GM12864 (cell line): ENCODE results near the gene FRMPD1.

Experiments
- DNase-seq: peaks from one replicate; pipeline ENCODE4 v3.0.0-alpha.2; 2011; ENCODE audit warnings: low read depth
- H3K4me3 ChIP-seq: 2 replicates; pipeline ENCODE4 v1.5.1; 2011; ENCODE audit warnings: mild to moderate bottlenecking, low read depth, low read length, control low read depth
- CTCF ChIP-seq: IDR thresholded peaks from 2 replicates; pipeline ENCODE4 v1.5.1; 2011; ENCODE audit warnings: low read depth, mild to moderate bottlenecking, moderate library complexity, low read length, control low read depth, inconsistent platforms; ENCODE audit errors: missing control alignments

Gene FRMPD1

GRCh38 chr9:37611014-37611413, 39.7 kb upstream of the FRMPD1 start:
- no peak overlapping the region for H3K4me3 ChIP-seq
- no peak for TF ChIP-seq CTCF
- no peak for DNase-seq

- no peak overlapping the region for H3K4me3 ChIP-seq
- no peak for DNase-seq
- no peak for TF ChIP-seq CTCF
These were observed 38.8 kb upstream of the FRMPD1 start for GRCh38 chr9:37611961-37612360.

GRCh38 chr9:37617161-37617560, 33.6 kb upstream of the FRMPD1 start:
- DNase-seq, result no peak
- TF ChIP-seq CTCF, result no peak
- H3K4me3 ChIP-seq, result no peak overlapping the region

GRCh38 chr9:37617832-37618231, 32.9 kb upstream of the FRMPD1 start:
- TF ChIP-seq CTCF, result no peak
- H3K4me3 ChIP-seq, result no peak overlapping the region
- no peak for DNase-seq

- no peak overlapping the region for H3K4me3 ChIP-seq
- no peak for DNase-seq
- no peak for TF ChIP-seq CTCF
These were observed 31.9 kb upstream of the FRMPD1 start for GRCh38 chr9:37618817-37619216.

- DNase-seq, result no peak
- no peak overlapping the region for H3K4me3 ChIP-seq
- no peak for TF ChIP-seq CTCF
These were observed 30.9 kb upstream of the FRMPD1 start for GRCh38 chr9:37619806-37620205.

GRCh38 chr9:37620396-37620795, 30.4 kb upstream of the FRMPD1 start:
- DNase-seq, result no peak
- H3K4me3 ChIP-seq, result no peak overlapping the region
- no peak for TF ChIP-seq CTCF
